Testis (tissue), 3 donors: ENCODE results near the gene ESYT2. TPM values are rescaled to one million over a fixed set of nuclear protein-coding genes. Genes with fewer than 3 reads are reported as not detected.

ENCODE experiments used
- DNase-seq: peaks from one replicate; pipeline ENCODE4 v3.0.0-alpha.2; 2019
- H3K27ac ChIP-seq, 2 donors: fragments of 200-600 bp; sonication (generic); one replicate each; pipeline ENCODE4 v1.5.1; 2019
- H3K27me3 ChIP-seq: fragments of 200-600 bp; sonication (generic); one replicate; pipeline ENCODE4 v1.5.1; 2019
- H3K36me3 ChIP-seq: fragments of 200-600 bp; sonication (generic); one replicate; pipeline ENCODE4 v1.5.1; 2017; ENCODE audit warnings: low read depth; ENCODE audit errors: missing control alignments
- H3K4me1 ChIP-seq: fragments of 200-600 bp; sonication (generic); one replicate; pipeline ENCODE4 v1.5.1; 2019
- H3K4me3 ChIP-seq, 2 donors: fragments of 200-600 bp; sonication (generic); one replicate each; pipeline ENCODE4 v1.5.1; 2017 to 2019
- H3K9me3 ChIP-seq: fragments of 200-600 bp; sonication (generic); one replicate; pipeline ENCODE4 v1.5.1; 2017
- CTCF ChIP-seq, 3 experiments: fragments of 450-650 bp in 2 of 3; fragments of 200-600 bp in 1 of 3; sonication (generic) in 1 of 3; IDR thresholded peaks; one replicate each; pipeline ENCODE4 v1.5.1; 2016 to 2019; ENCODE audit warnings: antibody characterized with exemption in 3 of 3, mild to moderate bottlenecking in 2 of 3, moderate library complexity in 1 of 3
- POLR2A ChIP-seq: fragments of 450-650 bp; IDR thresholded peaks from one replicate; pipeline ENCODE4 v1.6.1; 2017; ENCODE audit warnings: antibody characterized with exemption, mild to moderate bottlenecking, moderate library complexity
- WGBS, 2 donors: methylation state at CpG; one replicate each; pipeline ENCODE4 v1.1.5; 2018; 5-methylcytosine and 5-hydroxymethylcytosine counted together
- intact Hi-C: fragments of 100-400 bp; cut with DNase I; formaldehyde crosslinking; loops from one replicate; pipeline ENCODE4 v1.15.1; 2023; ENCODE audit warnings: low total_unique reads
- polyA plus RNA-seq: library from polyadenylated mRNA; stranded (reverse); fragments of 350-450 nt; fragmentation: Illumina TruSeq; extraction: RNeasy Lipid Tissue Mini Kit (QIAGEN cat#74804); gene quantifications from one replicate; pipeline ENCODE4 v1.2.3, GENCODE V29; 2014; ENCODE audit warnings: low read depth, low replicate concordance; ENCODE audit not compliant: insufficient read depth
- total RNA-seq, 2 donors: library from RNA; depleted of rRNA; stranded (reverse); fragments of >200 nt; gene quantifications; one replicate each; pipeline ENCODE4 v1.2.3, GENCODE V29; 2016

The ESYT2 gene
- total and polyA plus RNA-seq, 3 donors from 2014 or later, result 53.9 to 73.1 (median 61.1) TPM

- TF ChIP-seq POLR2A (no peak), CTCF (IDR thresholded peaks at IDR 0.05) (no peak)
- 94 to 95% methylated on average over 16 of the region's 16 CpGs for WGBS, 2 donors
- H3K9me3 ChIP-seq, result no peaks in the 10 kb centered on the region
- H3K27me3 ChIP-seq, result no peaks in the 10 kb centered on the region
- H3K4me3 ChIP-seq, result no peak overlapping the region
- intact Hi-C loops, result no loop called here
- H3K36me3 ChIP-seq, result no peaks in the 10 kb centered on the region
- no peak for DNase-seq
- no peaks in the 10 kb centered on the region for H3K4me1 ChIP-seq
- no peak overlapping the region for H3K27ac ChIP-seq
These were observed 70.6 kb downstream of the ESYT2 start for GRCh38 chr7:158758586-158759244.

DNA sequence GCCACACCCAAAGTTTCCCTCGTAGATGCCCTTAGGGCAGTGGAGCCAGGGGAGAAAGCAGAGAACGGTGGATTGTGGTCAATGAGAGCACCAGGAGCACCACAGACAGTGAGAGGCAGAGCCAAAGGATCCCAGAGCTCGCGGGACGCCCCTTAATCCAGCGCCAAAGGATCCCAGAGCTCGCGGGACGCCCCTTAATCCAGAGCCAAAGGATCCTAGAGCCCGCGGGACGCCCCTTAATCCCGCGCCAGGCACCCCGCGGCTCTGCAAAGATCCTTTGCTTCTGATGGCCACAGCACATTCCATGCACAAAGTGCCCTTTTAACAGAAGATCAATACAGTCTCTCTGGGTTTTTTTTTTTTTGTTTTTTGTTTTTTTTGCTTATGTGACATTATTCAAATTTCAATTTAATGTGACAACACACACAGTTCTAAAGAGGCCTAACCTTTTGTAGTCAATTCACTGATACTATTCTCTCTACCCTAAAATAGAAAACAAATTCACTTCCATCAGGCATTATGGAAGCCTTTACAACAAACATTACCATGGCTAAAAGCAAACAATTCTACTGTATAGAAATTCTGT, 71.8 kb downstream of the ESYT2 start:
- no peak for TF ChIP-seq POLR2A
- TF ChIP-seq CTCF (IDR thresholded peaks at IDR 0.05), result no peak
- H3K36me3 ChIP-seq, result no peaks in the 10 kb centered on the region
- intact Hi-C loops, result no loop called here

DNA sequence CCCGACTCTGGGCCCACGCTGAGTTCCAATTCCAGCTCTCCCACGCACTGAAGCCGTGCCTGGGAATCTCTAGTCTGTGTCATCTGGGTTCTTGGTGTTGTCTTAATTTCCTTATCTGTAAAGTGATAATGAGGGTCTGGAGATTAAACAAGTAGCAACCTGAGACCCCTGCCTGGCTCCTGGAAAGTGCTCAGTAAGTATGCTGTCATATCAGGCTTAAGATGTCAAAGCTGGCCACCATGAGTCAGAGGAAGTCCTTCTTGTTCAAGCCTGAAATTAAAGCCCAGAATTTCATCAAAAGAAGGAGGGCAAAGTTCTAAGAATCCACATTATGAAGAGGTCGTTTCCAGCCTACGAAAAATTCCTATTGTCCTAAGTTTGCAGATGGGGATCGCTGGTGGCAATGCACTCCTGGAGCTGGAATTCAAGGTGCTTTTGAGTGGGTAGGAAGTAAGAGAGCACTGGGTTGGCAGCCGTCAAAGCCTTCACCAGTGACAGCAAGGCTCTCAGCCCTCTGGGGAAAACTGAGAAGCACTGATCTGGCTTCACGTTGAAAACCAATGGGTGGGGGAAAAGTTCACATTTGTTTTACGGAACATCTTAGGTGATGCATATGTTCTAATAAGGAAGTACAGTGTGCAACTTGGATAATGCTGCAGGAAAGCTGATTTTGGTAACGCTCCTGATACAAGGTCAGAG, 74.4 kb downstream of the ESYT2 start:
- no peak overlapping the region for H3K4me3 ChIP-seq
- no peaks in the 10 kb centered on the region for H3K4me1 ChIP-seq
- 80 to 83% methylated on average over 11 of the region's 11 CpGs for WGBS, 2 donors
- H3K27ac ChIP-seq, result no peak overlapping the region
- TF ChIP-seq CTCF (IDR thresholded peaks at IDR 0.05), result no peak
- TF ChIP-seq POLR2A, result no peak
- intact Hi-C loops, result no loop called here
- no peak for DNase-seq
- no peaks in the 10 kb centered on the region for H3K9me3 ChIP-seq
- no peaks in the 10 kb centered on the region for H3K27me3 ChIP-seq
- H3K36me3 ChIP-seq, result no peaks in the 10 kb centered on the region

More for the DNA sequence above, 71.8 kb downstream of the ESYT2 start:
- Histone ChIP-seq H3K4me1 (no peaks in the 10 kb centered on the region), H3K9me3 (no peaks in the 10 kb centered on the region), H3K27ac (no peak overlapping the region), H3K4me3 (no peak overlapping the region), H3K27me3 (no peaks in the 10 kb centered on the region)
- no peak for DNase-seq
- 97% methylated on average over 16 of the region's 16 CpGs for WGBS, 2 donors

GRCh38 chr7:158753900-158754299, 75.4 kb downstream of the ESYT2 start:
- WGBS, 2 donors, result 89 to 90% methylated on average over 5 of the region's 5 CpGs
- TF ChIP-seq POLR2A, result no peak
- no peak for TF ChIP-seq CTCF (IDR thresholded peaks at IDR 0.05)
- Histone ChIP-seq H3K4me1 (no peaks in the 10 kb centered on the region), H3K27ac (no peak overlapping the region), H3K9me3 (no peaks in the 10 kb centered on the region), H3K36me3 (no peaks in the 10 kb centered on the region), H3K4me3 (no peak overlapping the region), H3K27me3 (no peaks in the 10 kb centered on the region)
- DNase-seq, result no peak
- intact Hi-C loops, result no loop called here
